Thyroid gland (tissue), 4 donors: ENCODE data around the gene LHX4. TPM values are rescaled to one million over a fixed set of nuclear protein-coding genes. Genes with fewer than 3 reads are reported as not detected.

Experiments used
- DNase-seq, 2 donors: peaks; one replicate each; pipeline ENCODE4 v3.0.0-alpha.2; 2019
- H3K27ac ChIP-seq, 3 donors: fragments of 200-600 bp; sonication (generic); 1 replicate in 2 of 3; 2 replicates in 1 of 3; pipeline ENCODE4 v1.5.1; 2016 to 2019; ENCODE audit warnings: mild to moderate bottlenecking in 1 of 3, moderate library complexity in 1 of 3
- H3K27me3 ChIP-seq: fragments of 200-600 bp; sonication (generic); one replicate; pipeline ENCODE4 v1.5.1; 2019
- H3K36me3 ChIP-seq, 2 donors: fragments of 200-600 bp; sonication (generic); one replicate each; pipeline ENCODE4 v1.5.1; 2016 to 2019
- H3K4me1 ChIP-seq, 2 donors: fragments of 200-600 bp; sonication (generic); one replicate each; pipeline ENCODE4 v1.5.1; 2017 to 2019
- H3K4me3 ChIP-seq, 3 donors: fragments of 200-600 bp; sonication (generic); replicated peaks in 1 of 3; 1 replicate in 2 of 3; 2 replicates in 1 of 3; pipeline ENCODE4 v1.5.1; 2016; ENCODE audit warnings: mild to moderate bottlenecking in 1 of 3
- H3K9me3 ChIP-seq: fragments of 200-600 bp; sonication (generic); one replicate; pipeline ENCODE4 v1.5.1; 2017
- POLR2A ChIP-seq, 2 donors: fragments of 450-650 bp; IDR thresholded peaks; one replicate each; pipeline ENCODE4 v1.6.1; 2017; ENCODE audit warnings: antibody characterized with exemption in 2 of 2, mild to moderate bottlenecking in 2 of 2, moderate library complexity in 1 of 2
- WGBS, 2 donors: methylation state at CpG; one replicate each; pipeline ENCODE4 v1.1.5; 2017; 5-methylcytosine and 5-hydroxymethylcytosine counted together
- intact Hi-C: fragments of 100-400 bp; cut with DNase I; formaldehyde crosslinking; loops from one replicate; pipeline ENCODE4 v1.15.1; 2023
- total RNA-seq, 4 donors: library from RNA; depleted of rRNA; stranded (reverse); fragments of >200 nt; gene quantifications; one replicate each; pipeline ENCODE4 v1.2.3, GENCODE V29; 2016
- TF ChIP-seq, protein P1 (sequence below), 6 experiments: fragments of 200-600 bp in 3 of 6; fragments of 450-650 bp in 3 of 6; sonication (generic) in 3 of 6; IDR thresholded peaks; one replicate each; pipeline ENCODE4 v1.5.1; 2016 to 2019; ENCODE audit warnings: antibody characterized with exemption in 6 of 6, mild to moderate bottlenecking in 2 of 6, inconsistent platforms in 1 of 6, moderate library complexity in 1 of 6

Gene LHX4
- total RNA-seq, 4 donors from 2014 or later = not detected

DNA sequence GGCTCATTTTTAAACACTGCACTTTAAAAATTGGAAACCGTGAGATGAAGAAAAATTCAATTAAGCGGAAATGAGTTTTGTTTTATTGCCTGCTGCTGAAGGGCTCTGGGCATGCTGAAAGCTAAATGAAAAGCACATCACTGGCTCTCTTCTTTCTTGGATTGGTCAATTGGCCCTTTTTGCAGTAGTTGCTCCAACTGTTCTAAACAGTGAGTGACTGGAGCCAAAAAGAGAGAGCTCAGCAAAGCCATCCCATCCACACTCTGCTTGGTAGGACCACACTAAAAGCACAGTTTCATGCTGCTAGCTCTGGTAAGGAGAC lies 48.1 kb downstream of the LHX4 start:
- no peak for DNase-seq
- peaks cover 23 to 36% of the 10 kb centered on the region in 2 donors for H3K4me1 ChIP-seq
- H3K27me3 ChIP-seq = no peaks in the 10 kb centered on the region
- WGBS, 2 donors = 28 to 44% methylated on average over 2 of the region's 2 CpGs
- H3K4me3 ChIP-seq = no peak overlapping the region
- H3K36me3 ChIP-seq = no peaks in the 10 kb centered on the region
- no peak overlapping the region for H3K27ac ChIP-seq
- TF ChIP-seq, protein P1, sequence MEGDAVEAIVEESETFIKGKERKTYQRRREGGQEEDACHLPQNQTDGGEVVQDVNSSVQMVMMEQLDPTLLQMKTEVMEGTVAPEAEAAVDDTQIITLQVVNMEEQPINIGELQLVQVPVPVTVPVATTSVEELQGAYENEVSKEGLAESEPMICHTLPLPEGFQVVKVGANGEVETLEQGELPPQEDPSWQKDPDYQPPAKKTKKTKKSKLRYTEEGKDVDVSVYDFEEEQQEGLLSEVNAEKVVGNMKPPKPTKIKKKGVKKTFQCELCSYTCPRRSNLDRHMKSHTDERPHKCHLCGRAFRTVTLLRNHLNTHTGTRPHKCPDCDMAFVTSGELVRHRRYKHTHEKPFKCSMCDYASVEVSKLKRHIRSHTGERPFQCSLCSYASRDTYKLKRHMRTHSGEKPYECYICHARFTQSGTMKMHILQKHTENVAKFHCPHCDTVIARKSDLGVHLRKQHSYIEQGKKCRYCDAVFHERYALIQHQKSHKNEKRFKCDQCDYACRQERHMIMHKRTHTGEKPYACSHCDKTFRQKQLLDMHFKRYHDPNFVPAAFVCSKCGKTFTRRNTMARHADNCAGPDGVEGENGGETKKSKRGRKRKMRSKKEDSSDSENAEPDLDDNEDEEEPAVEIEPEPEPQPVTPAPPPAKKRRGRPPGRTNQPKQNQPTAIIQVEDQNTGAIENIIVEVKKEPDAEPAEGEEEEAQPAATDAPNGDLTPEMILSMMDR (IDR thresholded peaks at IDR 0.05) = no peak
- no peak for TF ChIP-seq POLR2A (IDR thresholded peaks at IDR 0.05)
- intact Hi-C loops = no loop called here
- H3K9me3 ChIP-seq = no peaks in the 10 kb centered on the region

DNA sequence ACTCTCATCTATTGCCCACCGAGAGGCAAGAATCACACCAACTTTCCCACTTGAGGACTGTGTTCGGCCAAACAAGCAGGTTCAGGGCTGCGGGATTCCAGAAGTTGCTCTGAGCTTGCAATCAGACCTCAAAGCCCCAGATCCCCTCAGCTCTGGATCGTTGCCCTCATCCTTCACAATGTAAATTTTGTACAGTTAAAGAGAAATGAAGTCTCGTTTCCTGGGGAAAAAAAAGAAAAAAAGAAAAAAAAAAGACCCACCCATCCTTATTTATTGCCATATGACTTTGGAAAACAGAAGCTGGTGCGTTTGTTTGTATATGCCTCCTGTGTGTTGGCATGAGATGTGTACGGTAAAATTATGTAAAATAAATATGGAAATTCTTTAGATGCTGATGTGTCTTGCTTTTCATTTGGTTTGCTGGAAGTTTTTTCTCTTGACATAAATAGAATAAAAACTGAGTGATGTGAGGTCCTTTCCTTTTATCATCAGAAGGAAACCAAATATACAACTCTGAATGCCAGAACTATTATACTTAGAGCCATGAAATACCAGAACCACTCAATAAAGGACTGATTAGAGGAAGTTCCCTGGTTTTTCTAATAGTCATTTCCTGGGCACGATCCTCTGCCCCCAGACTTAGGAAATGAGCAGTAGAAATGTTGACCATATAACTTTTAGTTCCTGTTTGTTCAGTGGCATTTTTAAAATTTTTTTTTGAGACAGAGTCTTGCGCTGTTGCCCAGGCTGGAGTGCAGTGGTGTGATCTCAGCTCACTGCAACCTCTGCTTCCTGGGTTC lies 48.7 kb downstream of the LHX4 start:
- H3K9me3 ChIP-seq = no peaks in the 10 kb centered on the region
- TF ChIP-seq, protein P1 (IDR thresholded peaks at IDR 0.05) = no peak
- no peak for TF ChIP-seq POLR2A (IDR thresholded peaks at IDR 0.05)
- no peak overlapping the region for H3K27ac ChIP-seq
- H3K36me3 ChIP-seq = no peaks in the 10 kb centered on the region
- H3K4me1 ChIP-seq = peaks cover 23 to 36% of the 10 kb centered on the region in 2 donors
- no peak overlapping the region for H3K4me3 ChIP-seq
- intact Hi-C loops = no loop called here
- DNase-seq = no peak
- 70% methylated on average over 9 of the region's 9 CpGs for WGBS, 2 donors
- no peaks in the 10 kb centered on the region for H3K27me3 ChIP-seq

DNA sequence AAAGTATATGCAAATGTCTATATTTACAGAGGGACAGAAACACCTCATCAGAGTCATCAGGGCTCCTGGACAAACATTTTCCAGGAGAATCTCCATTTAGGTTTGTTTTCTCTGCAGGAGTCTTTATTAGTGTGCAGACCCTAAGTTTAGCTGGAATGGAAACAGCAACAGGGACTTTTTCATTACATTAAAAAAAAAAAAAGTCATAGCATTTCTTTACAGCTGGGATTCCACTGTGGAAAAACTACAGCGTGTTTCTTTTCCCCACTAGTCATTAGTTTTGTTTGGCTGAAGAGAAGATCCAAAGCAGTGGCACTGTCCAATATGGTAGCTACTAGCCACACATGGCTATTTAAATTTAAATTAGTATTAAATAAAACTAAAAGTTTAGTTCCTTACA lies 49.6 kb downstream of the LHX4 start:
- Histone ChIP-seq H3K4me1 (peaks cover 23 to 36% of the 10 kb centered on the region in 2 donors), H3K27ac (no peak overlapping the region), H3K4me3 (no peak overlapping the region), H3K36me3 (peaks cover 0 to 3% of the 10 kb centered on the region in 2 donors), H3K27me3 (no peaks in the 10 kb centered on the region), H3K9me3 (no peaks in the 10 kb centered on the region)
- no peak for DNase-seq
- TF ChIP-seq, protein P1 (IDR thresholded peaks at IDR 0.05) = no peak
- TF ChIP-seq POLR2A (IDR thresholded peaks at IDR 0.05) = no peak
- intact Hi-C loops = no loop called here
- 94 to 96% methylated on average over 1 of the region's 1 CpG for WGBS, 2 donors

DNA sequence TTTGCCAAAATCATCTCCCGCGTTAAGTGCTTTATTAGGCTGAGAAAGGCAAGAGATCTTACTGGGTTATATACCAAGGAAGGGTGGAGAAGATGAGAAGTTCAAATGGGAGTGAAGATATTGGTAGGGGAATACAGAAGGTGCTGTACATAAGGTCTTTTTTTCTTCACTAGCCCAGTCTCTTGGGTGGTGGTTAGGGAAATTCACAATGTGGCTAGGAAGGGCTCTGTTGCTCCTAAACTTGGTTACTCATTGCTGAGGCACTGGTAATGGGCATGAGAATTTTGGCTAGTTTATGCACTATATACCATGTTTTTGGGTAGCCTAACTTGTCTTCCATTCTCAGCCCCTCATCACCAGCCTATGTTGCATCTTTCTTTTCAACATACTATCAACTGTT lies 50.6 kb downstream of the LHX4 start:
- 96 to 98% methylated on average over 2 of the region's 2 CpGs for WGBS, 2 donors
- intact Hi-C loops = no loop called here
- no peak for TF ChIP-seq POLR2A (IDR thresholded peaks at IDR 0.05)
- TF ChIP-seq, protein P1 (IDR thresholded peaks at IDR 0.05) = no peak
- peaks cover 0 to 4% of the 10 kb centered on the region in 2 donors for H3K36me3 ChIP-seq
- H3K27me3 ChIP-seq = no peaks in the 10 kb centered on the region
- no peaks in the 10 kb centered on the region for H3K9me3 ChIP-seq
- H3K27ac ChIP-seq = no peak overlapping the region
- no peak for DNase-seq
- no peak overlapping the region for H3K4me3 ChIP-seq
- peaks cover 23 to 34% of the 10 kb centered on the region in 2 donors for H3K4me1 ChIP-seq

DNA sequence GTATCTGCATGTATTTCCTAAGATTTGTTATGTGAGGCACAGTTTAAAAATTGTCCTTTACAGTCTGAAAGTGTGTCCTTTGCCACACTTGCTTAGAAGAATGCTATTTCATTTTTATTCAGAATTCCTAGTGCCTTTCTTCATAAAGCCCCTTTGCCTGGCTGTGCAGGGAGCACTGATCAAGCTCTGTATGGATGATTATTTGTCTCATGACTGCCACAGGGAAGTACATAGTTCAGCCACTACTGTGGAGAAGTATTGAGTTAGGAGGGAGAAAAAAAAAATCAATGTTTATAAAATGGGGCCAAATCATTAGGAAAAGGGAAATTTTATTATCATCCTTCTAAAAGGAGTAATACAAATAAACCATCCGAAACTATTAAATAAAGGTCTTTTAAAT lies 51.4 kb downstream of the LHX4 start:
- WGBS, 2 donors = 98 to 99% methylated on average over 1 of the region's 1 CpG
- no peak overlapping the region for H3K4me3 ChIP-seq
- peaks cover 20 to 25% of the 10 kb centered on the region in 2 donors for H3K4me1 ChIP-seq
- DNase-seq = no peak
- H3K27ac ChIP-seq = no peak overlapping the region
- H3K36me3 ChIP-seq = peaks cover 0 to 4% of the 10 kb centered on the region in 2 donors
- intact Hi-C loops = no loop called here
- TF ChIP-seq, protein P1 (IDR thresholded peaks at IDR 0.05) = no peak
- no peak for TF ChIP-seq POLR2A (IDR thresholded peaks at IDR 0.05)
- H3K9me3 ChIP-seq = no peaks in the 10 kb centered on the region
- no peaks in the 10 kb centered on the region for H3K27me3 ChIP-seq
